Breast epithelium (tissue), 3 donors: ENCODE results near the gene GALNT16.

Experiments
- CTCF ChIP-seq, 3 donors: fragments of 450-650 bp; IDR thresholded peaks; one replicate each; pipeline ENCODE4 v1.5.1; 2016 to 2017; ENCODE audit warnings: antibody characterized with exemption in 3 of 3, mild to moderate bottlenecking in 3 of 3, moderate library complexity in 3 of 3
- POLR2A ChIP-seq: fragments of 450-650 bp; IDR thresholded peaks from one replicate; pipeline ENCODE4 v1.6.1; 2016; ENCODE audit warnings: antibody characterized with exemption, mild to moderate bottlenecking, moderate library complexity

GRCh38 chr14:69392481-69392880, 132.5 kb downstream of the GALNT16 start:
- TF ChIP-seq CTCF (IDR thresholded peaks at IDR 0.05) (no peak), POLR2A (no peak)
